Measurements from ENCODE around the gene ATOH8. TPM values are rescaled to one million over a fixed set of nuclear protein-coding genes. Genes with fewer than 3 reads are reported as not detected.

Gene ATOH8
- total and polyA plus RNA-seq, 8 donors, result 1.7 to 13.9 (median 3.5) TPM

DNA sequence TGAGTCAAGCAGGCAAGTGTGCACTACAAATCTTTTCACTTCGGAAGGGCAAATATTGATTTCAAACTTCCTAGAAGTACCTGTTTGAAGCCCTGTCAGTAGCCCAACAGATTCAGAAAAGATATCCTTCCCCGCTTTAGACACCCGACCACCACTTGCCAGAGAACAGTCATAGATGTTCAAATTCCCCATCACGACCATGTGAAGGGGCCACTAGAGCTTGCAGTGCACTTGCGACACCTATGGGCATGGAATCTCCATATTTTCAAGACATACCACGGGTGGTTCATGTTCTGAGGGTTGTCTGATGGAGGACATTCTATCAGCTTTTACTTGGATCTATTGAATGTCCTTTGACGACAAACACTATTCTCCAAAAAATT lies 35.8 kb upstream of the ATOH8 start:
- ATAC-seq, result no peak
- H3K9me3 ChIP-seq, result no peaks in the 10 kb centered on the region
- intact Hi-C loops (cut with DNase I), result no loop called here
- H3K27ac ChIP-seq, result no peak overlapping the region
- no peak overlapping the region for H3K4me3 ChIP-seq
- 82 to 85% methylated on average over 7 of the region's 7 CpGs for WGBS, 2 donors
- no peak for FAIRE-seq
- no peak for DNase-seq
- H3K4me1 ChIP-seq, result peaks cover 0 to 3% (median under 1%) of the 10 kb centered on the region in 3 donors
- H3K36me3 ChIP-seq, result no peaks in the 10 kb centered on the region
- TF ChIP-seq, protein P1, sequence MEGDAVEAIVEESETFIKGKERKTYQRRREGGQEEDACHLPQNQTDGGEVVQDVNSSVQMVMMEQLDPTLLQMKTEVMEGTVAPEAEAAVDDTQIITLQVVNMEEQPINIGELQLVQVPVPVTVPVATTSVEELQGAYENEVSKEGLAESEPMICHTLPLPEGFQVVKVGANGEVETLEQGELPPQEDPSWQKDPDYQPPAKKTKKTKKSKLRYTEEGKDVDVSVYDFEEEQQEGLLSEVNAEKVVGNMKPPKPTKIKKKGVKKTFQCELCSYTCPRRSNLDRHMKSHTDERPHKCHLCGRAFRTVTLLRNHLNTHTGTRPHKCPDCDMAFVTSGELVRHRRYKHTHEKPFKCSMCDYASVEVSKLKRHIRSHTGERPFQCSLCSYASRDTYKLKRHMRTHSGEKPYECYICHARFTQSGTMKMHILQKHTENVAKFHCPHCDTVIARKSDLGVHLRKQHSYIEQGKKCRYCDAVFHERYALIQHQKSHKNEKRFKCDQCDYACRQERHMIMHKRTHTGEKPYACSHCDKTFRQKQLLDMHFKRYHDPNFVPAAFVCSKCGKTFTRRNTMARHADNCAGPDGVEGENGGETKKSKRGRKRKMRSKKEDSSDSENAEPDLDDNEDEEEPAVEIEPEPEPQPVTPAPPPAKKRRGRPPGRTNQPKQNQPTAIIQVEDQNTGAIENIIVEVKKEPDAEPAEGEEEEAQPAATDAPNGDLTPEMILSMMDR (IDR thresholded peaks at IDR 0.05), result no peak
- H3K27me3 ChIP-seq, result no peaks in the 10 kb centered on the region

DNA sequence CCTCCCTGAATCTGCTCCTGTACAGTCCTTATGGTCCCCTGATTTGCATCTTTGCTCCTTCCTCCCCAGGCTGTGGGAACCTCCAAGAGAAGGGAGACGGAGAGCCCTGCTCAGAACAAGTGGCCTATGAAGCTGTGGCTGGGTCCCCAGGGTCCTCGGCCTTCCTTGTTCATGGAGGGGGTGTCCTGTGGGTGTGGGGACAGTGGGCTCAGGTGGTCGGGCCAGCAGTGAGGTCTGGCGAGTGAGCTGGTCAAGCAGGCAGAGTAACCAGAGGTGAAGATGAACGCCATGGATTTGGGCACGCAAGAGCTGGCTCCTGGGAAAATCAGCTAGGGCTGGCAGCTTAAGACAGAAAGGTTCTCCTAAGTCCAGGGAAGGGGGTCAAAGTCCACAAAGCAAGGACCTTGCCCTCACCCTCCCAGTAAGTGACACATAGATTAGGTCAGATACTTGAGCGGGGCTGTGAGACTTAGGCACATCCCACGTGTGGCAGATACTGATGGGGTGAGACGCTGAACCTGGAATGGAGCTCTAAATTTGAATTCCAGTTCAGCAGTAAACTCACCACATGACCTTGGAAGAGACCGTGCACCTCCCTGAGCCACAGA lies 34.8 kb upstream of the ATOH8 start:
- WGBS, 2 donors, result 52 to 55% methylated on average over 10 of the region's 10 CpGs
- Histone ChIP-seq H3K9me3 (no peaks in the 10 kb centered on the region), H3K4me1 (no peaks in the 10 kb centered on the region), H3K27me3 (no peaks in the 10 kb centered on the region), H3K27ac (no peak overlapping the region), H3K4me3 (no peak overlapping the region), H3K36me3 (no peaks in the 10 kb centered on the region)
- intact Hi-C loops (cut with DNase I), result no loop called here
- no peak for FAIRE-seq
- TF ChIP-seq, protein P1 (IDR thresholded peaks at IDR 0.05), result no peak
- ATAC-seq, result peak; percentile 48 to 82 (median 69)
- no peak for DNase-seq

DNA sequence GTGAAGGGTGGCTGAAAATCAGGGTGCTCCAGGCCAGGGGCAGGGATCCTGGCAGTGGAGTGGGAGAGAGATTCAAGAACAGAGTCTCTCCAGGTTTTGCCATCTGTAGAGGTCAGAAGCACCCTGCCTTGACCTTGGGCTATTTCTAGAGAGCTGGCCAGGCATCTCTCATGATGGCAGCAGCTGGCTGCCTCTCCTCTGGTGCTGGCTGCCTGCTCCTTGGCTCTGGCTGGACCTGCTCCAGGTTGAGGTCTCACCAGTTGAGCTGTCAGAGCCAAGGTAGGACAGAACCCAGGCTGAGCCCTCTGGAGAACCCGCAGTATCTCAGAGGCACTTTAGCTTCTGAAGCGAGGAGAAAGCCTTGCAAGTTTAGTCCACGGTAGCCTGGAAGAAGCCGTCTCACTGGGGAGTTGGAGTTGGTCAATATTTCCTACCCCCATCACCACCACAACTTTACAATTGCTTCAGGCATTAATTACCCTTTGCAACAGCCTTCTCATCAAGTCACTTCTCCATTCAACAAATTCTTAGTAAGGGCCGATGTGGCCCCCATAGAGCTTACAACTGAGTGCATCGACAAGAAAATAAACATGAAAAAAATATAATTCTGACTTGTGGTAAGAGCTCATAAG lies 34.1 kb upstream of the ATOH8 start:
- FAIRE-seq (no peak), ATAC-seq (peak in 2 of 4 donors; percentile 26 to 34), DNase-seq (no peak)
- intact Hi-C loops (cut with DNase I), result no loop called here
- WGBS, 2 donors, result 84 to 93% methylated on average over 6 of the region's 6 CpGs
- H3K9me3 ChIP-seq, result no peaks in the 10 kb centered on the region
- H3K4me3 ChIP-seq, result no peak overlapping the region
- no peaks in the 10 kb centered on the region for H3K27me3 ChIP-seq
- H3K4me1 ChIP-seq, result no peaks in the 10 kb centered on the region
- no peak overlapping the region for H3K27ac ChIP-seq
- TF ChIP-seq, protein P1 (IDR thresholded peaks at IDR 0.05), result no peak
- H3K36me3 ChIP-seq, result no peaks in the 10 kb centered on the region

DNA sequence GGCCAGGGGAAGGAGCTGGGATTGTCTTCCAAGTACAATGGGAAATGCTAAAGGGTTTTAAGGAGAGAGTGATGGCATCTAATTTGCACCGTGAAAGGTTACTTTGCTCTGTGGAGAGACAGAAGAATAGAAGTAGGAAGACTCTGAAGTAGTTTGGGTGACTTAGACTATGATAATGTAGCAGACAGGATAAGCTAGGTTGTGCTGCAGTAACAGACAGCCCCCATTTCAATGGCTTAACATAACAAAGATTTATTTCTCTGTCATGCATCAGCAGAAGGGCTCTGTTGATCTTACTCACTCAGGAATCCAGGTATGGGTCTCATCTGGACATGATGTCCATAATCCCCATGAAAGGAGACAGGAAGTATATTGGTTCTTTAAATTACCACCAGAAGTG lies 33.3 kb upstream of the ATOH8 start:
- 95 to 100% methylated on average over 1 of the region's 1 CpG for WGBS, 2 donors
- no peaks in the 10 kb centered on the region for H3K27me3 ChIP-seq
- H3K4me1 ChIP-seq, result no peaks in the 10 kb centered on the region
- no peak overlapping the region for H3K27ac ChIP-seq
- no peak overlapping the region for H3K4me3 ChIP-seq
- no peak for DNase-seq
- H3K9me3 ChIP-seq, result no peaks in the 10 kb centered on the region
- FAIRE-seq, result no peak
- ATAC-seq, result no peak
- TF ChIP-seq, protein P1 (IDR thresholded peaks at IDR 0.05), result no peak
- H3K36me3 ChIP-seq, result no peaks in the 10 kb centered on the region
- intact Hi-C loops (cut with DNase I), result no loop called here

DNA sequence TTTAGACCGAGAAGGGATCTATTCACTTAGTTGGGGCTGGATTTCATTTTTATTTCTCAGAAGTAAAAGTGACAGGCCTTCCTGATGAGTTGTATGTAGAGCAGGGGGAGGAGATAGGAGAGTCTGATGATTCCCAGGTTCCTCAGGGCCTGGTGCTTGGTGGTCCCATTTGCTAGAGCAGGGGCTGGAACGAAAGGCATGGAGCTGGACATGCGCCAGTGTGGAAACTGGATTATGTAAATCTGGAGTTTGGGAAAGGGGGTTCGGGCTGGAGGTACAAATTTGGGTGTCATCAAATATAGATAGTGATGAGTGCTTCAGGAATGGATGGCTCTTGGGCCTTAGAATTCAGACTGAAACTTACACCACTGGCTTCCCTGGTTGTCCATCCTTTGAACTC lies 32.1 kb upstream of the ATOH8 start:
- intact Hi-C loops (cut with DNase I), result no loop called here
- DNase-seq (no peak), ATAC-seq (no peak), FAIRE-seq (no peak)
- H3K4me3 ChIP-seq, result no peak overlapping the region
- TF ChIP-seq, protein P1 (IDR thresholded peaks at IDR 0.05), result no peak
- no peaks in the 10 kb centered on the region for H3K36me3 ChIP-seq
- no peaks in the 10 kb centered on the region for H3K9me3 ChIP-seq
- H3K27ac ChIP-seq, result no peak overlapping the region
- no peaks in the 10 kb centered on the region for H3K4me1 ChIP-seq
- WGBS, 2 donors, result 83 to 91% methylated on average over 4 of the region's 4 CpGs
- H3K27me3 ChIP-seq, result no peaks in the 10 kb centered on the region

All from pancreas (tissue), 10 donors.